Activated CD4-positive, alpha-beta T cell treated with anti-CD3 and anti-CD28 coated beads, Interleukin-10, Interleukin-2, amounts not matched to agents 100 ng/mL and 50 ng/mL, durations not matched to agents 16 hours and 8 hours (primary cell): Measurements from ENCODE around the gene FMO4.
"Not testable (repeated sequence)": the region's sequence is repeated elsewhere in the genome, so short reads cannot be mapped to it uniquely, and the experiment has no call there.

Experiments used
- DNase-seq: peaks from one replicate; pipeline ENCODE4 v3.0.0-alpha.2; 2020

Gene FMO4

DNA sequence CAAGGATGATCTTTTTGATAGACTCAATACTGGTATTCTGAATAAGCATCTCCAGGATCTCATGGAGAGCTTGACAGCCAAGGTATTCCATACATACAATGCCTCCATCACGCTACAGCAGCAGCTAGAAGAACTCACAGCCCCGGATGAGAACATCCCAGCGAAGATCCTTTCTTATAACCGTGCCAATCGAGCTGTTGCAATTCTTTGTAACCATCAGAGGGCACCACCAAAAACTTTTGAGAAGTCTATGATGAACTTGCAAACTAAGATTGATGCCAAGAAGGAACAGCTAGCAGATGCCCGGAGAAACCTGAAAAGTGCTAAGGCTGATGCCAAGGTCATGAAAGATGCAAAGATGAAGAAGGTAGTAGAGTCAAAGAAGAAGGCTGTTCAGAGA is 25.4 kb downstream of the FMO4 start:
- DNase-seq: not testable (repeated sequence)

- no peak for DNase-seq
Observed at GRCh38 chr1:171343727-171344472, 29.9 kb downstream of the FMO4 start.

DNA sequence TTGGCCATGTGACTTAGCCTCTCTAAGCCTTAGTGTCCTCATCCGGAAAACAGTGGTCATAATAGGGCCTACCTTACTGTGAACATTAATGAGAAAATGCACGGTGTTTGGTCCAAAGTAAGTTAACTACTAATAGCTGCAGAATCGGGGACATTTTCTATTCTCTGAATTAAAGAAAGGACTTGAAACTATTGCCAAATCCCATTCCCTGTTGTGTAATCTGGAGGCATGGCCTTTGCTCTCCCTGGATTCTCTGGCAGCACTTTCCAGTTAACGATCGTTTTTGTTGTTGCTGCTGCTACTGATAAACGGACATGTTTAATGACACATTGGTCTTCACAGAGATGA is 30.5 kb downstream of the FMO4 start:
- DNase-seq: no peak

- no peak for DNase-seq
Observed at GRCh38 chr1:171345536-171345935, 31.6 kb downstream of the FMO4 start.

- DNase-seq: no peak
Observed at GRCh38 chr1:171346881-171347280, 32.9 kb downstream of the FMO4 start.

DNA sequence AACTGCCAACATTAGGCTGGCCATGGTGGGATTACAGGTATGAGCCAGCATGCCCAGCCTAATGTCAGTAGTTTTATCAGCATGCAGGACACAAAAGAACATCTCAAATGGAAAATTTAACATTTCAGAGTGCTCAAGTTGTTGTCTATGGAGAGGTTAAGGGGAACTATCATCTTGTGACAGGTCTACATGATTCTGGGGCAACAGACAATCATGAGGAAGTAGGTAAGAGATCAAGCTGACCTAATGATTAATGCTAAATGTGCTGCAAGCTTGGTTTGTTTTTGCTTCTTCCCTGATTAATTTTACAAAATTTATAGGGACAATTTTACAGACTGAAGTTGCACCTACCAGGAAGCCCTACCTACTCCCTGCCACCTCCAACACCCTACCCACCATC is 36.6 kb downstream of the FMO4 start:
- no peak for DNase-seq

DNA sequence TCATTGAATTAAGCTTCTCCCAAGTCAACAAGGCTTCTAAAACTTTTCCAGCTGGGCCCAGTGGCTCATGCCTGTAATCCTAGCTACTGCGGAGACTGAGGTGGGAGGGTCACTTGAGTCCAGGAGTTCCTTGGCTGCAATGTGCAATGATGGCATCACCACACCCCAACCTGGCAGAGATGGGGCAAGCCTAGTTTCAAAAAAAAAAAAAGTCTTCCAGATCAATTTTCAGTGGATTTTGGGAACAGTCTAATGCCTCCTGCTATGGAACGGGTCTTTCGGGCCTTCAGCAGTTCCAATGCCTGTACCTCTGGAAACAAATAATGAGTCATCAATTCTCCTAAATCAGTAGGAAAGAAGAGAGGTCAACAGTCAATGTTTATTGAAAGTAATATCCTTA is 38.0 kb downstream of the FMO4 start:
- DNase-seq: no peak

GRCh38 chr1:171352554-171352953 is 38.6 kb downstream of the FMO4 start:
- no peak for DNase-seq

GRCh38 chr1:171355727-171356126 is 41.7 kb downstream of the FMO4 start:
- no peak for DNase-seq

- no peak for DNase-seq
Observed at GRCh38 chr1:171357179-171357578, 43.2 kb downstream of the FMO4 start.

DNA sequence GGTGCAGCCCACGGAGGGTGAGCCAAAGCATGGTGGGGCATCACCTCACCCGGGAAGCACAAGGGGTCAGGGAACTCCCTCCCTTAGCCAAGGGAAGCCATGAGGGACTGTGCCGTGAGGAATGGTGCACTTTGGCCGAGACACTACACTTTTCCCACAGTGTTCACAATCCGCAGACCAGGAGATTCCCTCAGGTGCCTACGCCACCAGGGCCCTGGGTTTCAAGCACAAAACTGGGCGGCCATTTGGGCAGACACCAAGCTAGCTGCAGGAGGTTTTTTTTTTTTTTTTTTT is 45.3 kb downstream of the FMO4 start:
- not testable (repeated sequence) for DNase-seq

DNA sequence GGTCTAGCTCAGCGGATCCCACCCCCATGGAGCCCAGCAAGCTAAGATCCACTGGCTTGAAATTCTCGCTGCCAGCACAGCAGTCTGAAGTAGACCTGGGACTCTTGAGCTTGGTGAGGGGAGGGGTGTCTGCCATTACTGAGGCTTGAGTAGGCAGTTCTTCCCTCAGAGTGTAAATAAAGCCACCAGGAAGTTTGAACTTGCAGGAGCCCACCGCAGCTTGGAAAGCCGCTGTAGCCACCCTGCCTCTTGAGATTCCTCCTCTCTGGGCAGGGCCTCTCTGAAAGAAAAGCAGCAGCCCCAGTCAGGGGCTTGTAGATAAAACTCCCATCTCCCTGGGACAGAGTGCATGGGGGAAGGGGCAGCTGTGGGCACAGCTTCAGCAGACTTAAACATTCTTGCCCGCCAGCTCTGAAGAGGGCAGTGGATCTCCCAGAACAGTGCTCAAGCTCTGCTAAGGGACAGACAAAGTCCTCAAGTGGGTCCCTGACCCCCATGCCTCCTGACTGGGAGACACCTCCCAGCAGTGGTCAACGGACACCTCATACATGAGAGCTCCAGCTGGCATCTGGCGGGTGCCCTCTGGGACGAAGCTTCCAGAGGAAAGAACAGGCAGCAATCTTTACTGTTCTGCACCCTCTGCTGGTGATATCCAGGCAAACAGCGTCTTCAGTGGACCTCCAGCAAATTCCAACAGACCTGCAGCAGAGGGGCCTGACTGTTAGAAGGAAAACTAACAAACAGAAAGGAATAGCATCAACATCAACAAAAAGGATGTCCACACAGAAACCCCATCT is 45.9 kb downstream of the FMO4 start:
- DNase-seq: not testable (repeated sequence)

- DNase-seq: no peak
Observed at GRCh38 chr1:171366085-171366484, 52.1 kb downstream of the FMO4 start.

DNA sequence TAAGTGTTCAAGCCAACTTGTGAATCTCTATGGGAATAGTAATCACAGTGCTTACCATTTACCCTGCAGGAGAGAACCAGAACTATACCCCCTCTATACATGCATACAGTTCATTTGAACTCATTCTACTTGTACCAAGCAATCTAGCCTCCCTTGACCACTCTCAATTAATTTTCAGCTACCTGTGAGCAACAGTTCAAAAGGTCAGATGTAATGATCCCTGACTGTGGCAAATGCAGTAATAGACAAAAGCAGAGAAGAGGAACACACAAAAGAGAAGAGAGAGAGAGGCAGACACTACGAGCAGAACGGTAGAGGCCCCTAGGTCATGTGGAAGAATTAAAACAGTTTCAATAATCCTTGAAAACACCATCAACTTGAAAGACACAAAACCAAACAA is 52.8 kb downstream of the FMO4 start:
- no peak for DNase-seq

- DNase-seq: no peak
Observed at GRCh38 chr1:171367436-171367835, 53.5 kb downstream of the FMO4 start.

- DNase-seq: no peak
Observed at GRCh38 chr1:171372418-171373084, 58.6 kb downstream of the FMO4 start.

- DNase-seq: not testable (repeated sequence)
Observed at GRCh38 chr1:171373357-171374122, 59.6 kb downstream of the FMO4 start.

DNA sequence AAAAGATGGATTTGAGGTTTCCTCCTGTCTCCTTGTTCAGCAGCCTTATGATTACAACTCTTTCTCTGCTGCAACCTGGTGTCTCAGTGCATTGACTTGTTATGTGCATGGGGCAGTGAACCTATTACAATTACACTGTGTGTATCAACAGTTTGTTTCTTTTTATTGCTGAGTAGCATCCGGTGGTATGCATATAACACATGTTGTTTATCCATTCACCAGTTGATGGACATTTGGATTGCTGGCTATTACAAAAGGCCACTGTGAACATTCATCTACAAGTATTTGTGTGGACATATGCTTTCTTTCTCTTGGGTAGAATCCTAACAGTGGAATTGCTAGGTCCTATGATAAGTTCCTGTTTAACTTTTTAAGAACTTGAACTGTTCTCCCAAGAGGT is 65.9 kb downstream of the FMO4 start:
- no peak for DNase-seq

DNA sequence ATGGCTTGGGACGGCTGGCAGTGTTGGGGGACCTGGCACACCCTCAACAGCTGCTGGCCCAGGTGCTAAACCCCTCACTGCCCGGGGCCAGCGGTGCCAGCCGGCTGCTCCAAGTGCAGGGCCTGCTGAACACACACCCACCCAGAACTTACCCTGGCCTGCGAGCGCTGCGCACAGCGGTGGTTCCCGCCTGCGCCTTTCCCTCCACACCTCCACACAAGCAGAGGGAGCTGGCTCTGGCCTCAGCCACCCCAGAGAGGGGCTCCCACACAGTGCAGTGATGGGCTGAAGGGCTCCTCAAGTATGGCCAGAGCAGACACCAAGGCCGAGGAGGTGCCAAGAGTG is 67.9 kb downstream of the FMO4 start:
- DNase-seq: no peak

GRCh38 chr1:171384496-171384895 is 70.5 kb downstream of the FMO4 start:
- DNase-seq: no peak

DNA sequence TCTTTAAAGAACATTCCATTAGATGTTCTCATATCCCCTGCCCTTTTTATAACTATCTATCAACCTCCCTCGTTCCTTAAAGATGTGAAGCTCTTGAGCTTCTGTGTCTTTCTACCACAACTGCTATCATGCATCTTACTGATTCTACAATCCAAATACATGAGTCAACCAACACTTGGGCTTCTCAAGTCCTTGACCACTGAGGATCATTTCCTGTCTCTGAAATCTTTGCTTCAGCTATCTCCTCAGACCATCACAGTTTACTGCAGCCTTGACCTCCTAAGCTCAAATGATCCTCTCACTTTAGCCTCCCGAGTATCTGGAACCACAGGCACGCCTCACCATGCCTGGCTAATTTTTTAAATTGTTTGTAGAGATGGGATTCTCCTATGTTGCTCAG is 75.2 kb downstream of the FMO4 start:
- no peak for DNase-seq

DNA sequence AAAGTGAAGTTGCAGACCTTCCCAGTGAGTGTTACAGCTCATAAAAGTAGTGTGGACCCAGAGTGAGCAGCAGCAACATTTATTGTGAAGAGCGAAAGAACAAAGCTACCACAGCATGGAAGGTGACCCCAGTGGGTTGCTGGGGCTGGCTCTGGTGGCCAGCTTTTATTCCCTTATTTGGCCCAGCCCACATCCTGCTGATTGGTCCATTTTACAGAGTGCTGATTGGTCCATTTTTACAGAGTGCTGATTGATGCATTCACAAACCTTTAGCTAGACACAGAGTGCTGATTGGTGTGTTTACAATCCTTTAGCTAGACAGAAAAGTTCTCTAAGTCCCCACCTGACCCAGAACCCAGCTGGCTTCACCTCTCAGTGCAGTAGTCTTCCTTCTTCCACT is 76.8 kb downstream of the FMO4 start:
- not testable (repeated sequence) for DNase-seq
